ACC112 (cell line): ENCODE measurements around the gene SPON1.

ENCODE experiments used
- H2AFZ ChIP-seq: fragments of 200-600 bp; sonication (generic); one replicate; pipeline ENCODE4 v1.6.0; 2017; ENCODE audit warnings: antibody characterized with exemption, low read length; ENCODE audit not compliant: unreplicated experiment
- H3K27ac ChIP-seq: fragments of 200-600 bp; sonication (generic); 2 replicates; pipeline ENCODE4 v1.5.1; 2014; ENCODE audit warnings: low read depth, mild to moderate bottlenecking, antibody characterized with exemption, low read length, moderate library complexity
- H3K27me3 ChIP-seq: fragments of 200-600 bp; sonication (generic); 2 replicates; pipeline ENCODE4 v1.6.1; 2014; ENCODE audit warnings: mild to moderate bottlenecking, antibody characterized with exemption, low read length, moderate library complexity, mixed read lengths; ENCODE audit not compliant: insufficient read depth
- H3K36me3 ChIP-seq: fragments of 200-600 bp; sonication (generic); 2 replicates; pipeline ENCODE4 v1.6.1; 2016; ENCODE audit warnings: mild to moderate bottlenecking, antibody characterized with exemption, low read length, moderate library complexity, mixed read lengths; ENCODE audit not compliant: insufficient read depth
- H3K4me1 ChIP-seq: fragments of 200-600 bp; sonication (generic); one replicate; pipeline ENCODE4 v1.6.1; 2016; ENCODE audit warnings: low read length, mixed read lengths; ENCODE audit not compliant: insufficient read depth, unreplicated experiment, control insufficient read depth
- H3K4me3 ChIP-seq: fragments of 200-600 bp; sonication (generic); 2 replicates; pipeline ENCODE4 v1.5.1; 2014; ENCODE audit warnings: mild to moderate bottlenecking, low read depth, low read length
- H3K79me2 ChIP-seq: fragments of 200-600 bp; sonication (generic); one replicate; pipeline ENCODE4 v1.6.0; 2016; ENCODE audit warnings: low read length; ENCODE audit not compliant: control insufficient read depth, unreplicated experiment, insufficient read depth

Gene SPON1

GRCh38 chr11:14036469-14036868, 73.9 kb downstream of the SPON1 start:
- H2AFZ ChIP-seq, result no peak overlapping the region
- no peak overlapping the region for H3K27ac ChIP-seq
- no peaks in the 10 kb centered on the region for H3K36me3 ChIP-seq
- no peaks in the 10 kb centered on the region for H3K79me2 ChIP-seq
- no peak overlapping the region for H3K4me3 ChIP-seq
- peaks cover 7% of the 10 kb centered on the region; the same call in 1 of the 2 replicates for H3K27me3 ChIP-seq
- H3K4me1 ChIP-seq, result no peaks in the 10 kb centered on the region

GRCh38 chr11:14041040-14041439, 78.5 kb downstream of the SPON1 start:
- no peak overlapping the region for H3K27ac ChIP-seq
- no peaks in the 10 kb centered on the region for H3K36me3 ChIP-seq
- no peaks in the 10 kb centered on the region for H3K79me2 ChIP-seq
- peaks cover 18% of the 10 kb centered on the region for H3K27me3 ChIP-seq
- no peaks in the 10 kb centered on the region for H3K4me1 ChIP-seq
- no peak overlapping the region for H3K4me3 ChIP-seq
- no peak overlapping the region for H2AFZ ChIP-seq

GRCh38 chr11:14041565-14041964, 79.0 kb downstream of the SPON1 start:
- no peaks in the 10 kb centered on the region for H3K79me2 ChIP-seq
- no peak overlapping the region for H3K27ac ChIP-seq
- no peak overlapping the region for H2AFZ ChIP-seq
- H3K36me3 ChIP-seq, result no peaks in the 10 kb centered on the region
- H3K4me1 ChIP-seq, result no peaks in the 10 kb centered on the region
- peaks cover 23% of the 10 kb centered on the region for H3K27me3 ChIP-seq
- no peak overlapping the region for H3K4me3 ChIP-seq

GRCh38 chr11:14042686-14043465, 80.4 kb downstream of the SPON1 start:
- H3K79me2 ChIP-seq, result no peaks in the 10 kb centered on the region
- H3K36me3 ChIP-seq, result no peaks in the 10 kb centered on the region
- no peak overlapping the region for H2AFZ ChIP-seq
- no peak overlapping the region for H3K27ac ChIP-seq
- H3K4me3 ChIP-seq, result no peak overlapping the region
- H3K27me3 ChIP-seq, result peaks cover 32% of the 10 kb centered on the region
- no peaks in the 10 kb centered on the region for H3K4me1 ChIP-seq

- H3K36me3 ChIP-seq, result no peaks in the 10 kb centered on the region
- no peaks in the 10 kb centered on the region for H3K79me2 ChIP-seq
- no peaks in the 10 kb centered on the region for H3K4me1 ChIP-seq
- no peak overlapping the region for H2AFZ ChIP-seq
- H3K4me3 ChIP-seq, result no peak overlapping the region
- H3K27me3 ChIP-seq, result peaks cover 43% of the 10 kb centered on the region
- H3K27ac ChIP-seq, result no peak overlapping the region
Observed at GRCh38 chr11:14044916-14045315, 82.4 kb downstream of the SPON1 start.

GRCh38 chr11:14045417-14045816, 82.9 kb downstream of the SPON1 start:
- H3K27ac ChIP-seq, result no peak overlapping the region
- H3K4me3 ChIP-seq, result no peak overlapping the region
- no peak overlapping the region for H2AFZ ChIP-seq
- no peaks in the 10 kb centered on the region for H3K79me2 ChIP-seq
- no peaks in the 10 kb centered on the region for H3K36me3 ChIP-seq
- H3K27me3 ChIP-seq, result peaks cover 40% of the 10 kb centered on the region
- no peaks in the 10 kb centered on the region for H3K4me1 ChIP-seq

GRCh38 chr11:14052198-14052597, 89.7 kb downstream of the SPON1 start:
- H3K36me3 ChIP-seq, result no peaks in the 10 kb centered on the region
- H3K79me2 ChIP-seq, result no peaks in the 10 kb centered on the region
- no peak overlapping the region for H2AFZ ChIP-seq
- peaks cover 41% of the 10 kb centered on the region for H3K27me3 ChIP-seq
- no peak overlapping the region for H3K4me3 ChIP-seq
- H3K27ac ChIP-seq, result no peak overlapping the region
- H3K4me1 ChIP-seq, result no peaks in the 10 kb centered on the region

- Histone ChIP-seq H2AFZ (no peak overlapping the region), H3K79me2 (no peaks in the 10 kb centered on the region), H3K4me1 (no peaks in the 10 kb centered on the region), H3K36me3 (no peaks in the 10 kb centered on the region), H3K27me3 (peaks cover 24% of the 10 kb centered on the region; the same call in 1 of the 2 replicates), H3K27ac (no peak overlapping the region), H3K4me3 (no peak overlapping the region)
Observed at GRCh38 chr11:14054116-14055107, 91.9 kb downstream of the SPON1 start.

GRCh38 chr11:14055936-14056335, 93.4 kb downstream of the SPON1 start:
- H3K4me1 ChIP-seq, result no peaks in the 10 kb centered on the region
- no peak overlapping the region for H2AFZ ChIP-seq
- no peak overlapping the region for H3K4me3 ChIP-seq
- H3K36me3 ChIP-seq, result no peaks in the 10 kb centered on the region
- H3K79me2 ChIP-seq, result no peaks in the 10 kb centered on the region
- H3K27me3 ChIP-seq, result peaks cover 21% of the 10 kb centered on the region; the same call in 1 of the 2 replicates
- no peak overlapping the region for H3K27ac ChIP-seq

- H3K27me3 ChIP-seq, result peaks cover 21% of the 10 kb centered on the region; the same call in 1 of the 2 replicates
- H3K4me1 ChIP-seq, result no peaks in the 10 kb centered on the region
- no peak overlapping the region for H2AFZ ChIP-seq
- H3K27ac ChIP-seq, result no peak overlapping the region
- no peaks in the 10 kb centered on the region for H3K36me3 ChIP-seq
- H3K79me2 ChIP-seq, result no peaks in the 10 kb centered on the region
- no peak overlapping the region for H3K4me3 ChIP-seq
Observed at GRCh38 chr11:14058061-14058460, 95.5 kb downstream of the SPON1 start.
